ENCODE measurements around the gene ANKRD23.

The ANKRD23 gene

DNA sequence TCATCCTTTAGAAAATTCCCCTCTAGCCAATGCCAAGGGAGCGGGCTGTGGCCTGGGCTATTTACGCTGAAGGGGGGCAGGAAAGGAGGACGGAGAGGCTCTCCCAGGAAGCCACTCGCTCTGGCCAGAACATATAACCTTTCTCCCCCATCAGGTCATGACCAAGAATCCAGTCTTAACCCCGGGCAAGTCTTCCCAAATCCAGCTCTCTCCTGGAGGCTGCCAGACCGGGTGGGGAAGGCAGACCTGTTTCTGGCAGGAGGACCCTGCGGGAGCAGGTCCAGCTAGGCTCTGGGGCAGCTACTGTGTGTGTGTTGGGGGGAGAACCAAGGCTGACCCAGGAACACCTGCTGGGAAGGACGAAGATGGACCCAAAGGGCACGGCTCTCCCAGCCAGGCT, 39.5 kb upstream of the ANKRD23 start:
- TF ChIP-seq POLR2AphosphoS5 (IDR thresholded peaks at IDR 0.05; ENCODE audit: low read depth, low read length) (no peak), SIN3A (IDR thresholded peaks at IDR 0.05; ENCODE audit: borderline replicate concordance, insufficient read depth, low read length) (no peak), TAF1 (IDR thresholded peaks at IDR 0.05; ENCODE audit: borderline replicate concordance, insufficient read depth, low read length) (no peak), FOXP2 (optimal IDR thresholded peaks at IDR 0.05; ENCODE audit: borderline replicate concordance, extremely low read depth, extremely low read length, insufficient read depth) (no peak)
- TF ChIP-seq, protein P1, sequence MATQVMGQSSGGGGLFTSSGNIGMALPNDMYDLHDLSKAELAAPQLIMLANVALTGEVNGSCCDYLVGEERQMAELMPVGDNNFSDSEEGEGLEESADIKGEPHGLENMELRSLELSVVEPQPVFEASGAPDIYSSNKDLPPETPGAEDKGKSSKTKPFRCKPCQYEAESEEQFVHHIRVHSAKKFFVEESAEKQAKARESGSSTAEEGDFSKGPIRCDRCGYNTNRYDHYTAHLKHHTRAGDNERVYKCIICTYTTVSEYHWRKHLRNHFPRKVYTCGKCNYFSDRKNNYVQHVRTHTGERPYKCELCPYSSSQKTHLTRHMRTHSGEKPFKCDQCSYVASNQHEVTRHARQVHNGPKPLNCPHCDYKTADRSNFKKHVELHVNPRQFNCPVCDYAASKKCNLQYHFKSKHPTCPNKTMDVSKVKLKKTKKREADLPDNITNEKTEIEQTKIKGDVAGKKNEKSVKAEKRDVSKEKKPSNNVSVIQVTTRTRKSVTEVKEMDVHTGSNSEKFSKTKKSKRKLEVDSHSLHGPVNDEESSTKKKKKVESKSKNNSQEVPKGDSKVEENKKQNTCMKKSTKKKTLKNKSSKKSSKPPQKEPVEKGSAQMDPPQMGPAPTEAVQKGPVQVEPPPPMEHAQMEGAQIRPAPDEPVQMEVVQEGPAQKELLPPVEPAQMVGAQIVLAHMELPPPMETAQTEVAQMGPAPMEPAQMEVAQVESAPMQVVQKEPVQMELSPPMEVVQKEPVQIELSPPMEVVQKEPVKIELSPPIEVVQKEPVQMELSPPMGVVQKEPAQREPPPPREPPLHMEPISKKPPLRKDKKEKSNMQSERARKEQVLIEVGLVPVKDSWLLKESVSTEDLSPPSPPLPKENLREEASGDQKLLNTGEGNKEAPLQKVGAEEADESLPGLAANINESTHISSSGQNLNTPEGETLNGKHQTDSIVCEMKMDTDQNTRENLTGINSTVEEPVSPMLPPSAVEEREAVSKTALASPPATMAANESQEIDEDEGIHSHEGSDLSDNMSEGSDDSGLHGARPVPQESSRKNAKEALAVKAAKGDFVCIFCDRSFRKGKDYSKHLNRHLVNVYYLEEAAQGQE (IDR thresholded peaks at IDR 0.05; ENCODE audit: insufficient read depth in 1 of 2, low read depth in 2 of 2, low read length in 2 of 2) = no peak

DNA sequence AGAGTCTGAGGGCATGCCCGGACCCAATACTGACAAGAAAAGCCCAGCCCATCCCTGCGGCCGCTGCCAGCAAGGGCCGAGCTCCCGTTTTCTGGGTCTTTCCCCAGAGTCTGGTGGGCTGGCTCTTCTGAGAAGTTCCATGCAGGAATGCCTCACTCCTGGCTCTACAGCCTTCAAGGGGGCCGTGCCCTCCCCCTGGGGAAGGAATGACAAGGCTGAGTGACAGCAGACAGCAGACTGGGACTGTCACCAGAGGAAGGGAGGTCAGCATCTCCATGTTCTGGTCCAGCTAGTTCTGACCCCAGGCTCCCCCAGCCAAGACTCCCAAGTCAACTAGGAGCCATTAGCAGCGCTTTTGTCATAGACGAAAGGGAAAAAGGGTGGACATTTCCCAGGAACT, 39.1 kb upstream of the ANKRD23 start:
- TF ChIP-seq POLR2AphosphoS5 (IDR thresholded peaks at IDR 0.05; ENCODE audit: low read depth, low read length) = no peak
- TF ChIP-seq, protein P1 (IDR thresholded peaks at IDR 0.05; ENCODE audit: insufficient read depth in 1 of 2, low read depth in 2 of 2, low read length in 2 of 2) = no peak
- no peak for TF ChIP-seq FOXP2 (optimal IDR thresholded peaks at IDR 0.05; ENCODE audit: borderline replicate concordance, extremely low read depth, extremely low read length, insufficient read depth)
- TF ChIP-seq TAF1 (IDR thresholded peaks at IDR 0.05; ENCODE audit: borderline replicate concordance, insufficient read depth, low read length) = no peak
- no peak for TF ChIP-seq SIN3A (IDR thresholded peaks at IDR 0.05; ENCODE audit: borderline replicate concordance, insufficient read depth, low read length)

DNA sequence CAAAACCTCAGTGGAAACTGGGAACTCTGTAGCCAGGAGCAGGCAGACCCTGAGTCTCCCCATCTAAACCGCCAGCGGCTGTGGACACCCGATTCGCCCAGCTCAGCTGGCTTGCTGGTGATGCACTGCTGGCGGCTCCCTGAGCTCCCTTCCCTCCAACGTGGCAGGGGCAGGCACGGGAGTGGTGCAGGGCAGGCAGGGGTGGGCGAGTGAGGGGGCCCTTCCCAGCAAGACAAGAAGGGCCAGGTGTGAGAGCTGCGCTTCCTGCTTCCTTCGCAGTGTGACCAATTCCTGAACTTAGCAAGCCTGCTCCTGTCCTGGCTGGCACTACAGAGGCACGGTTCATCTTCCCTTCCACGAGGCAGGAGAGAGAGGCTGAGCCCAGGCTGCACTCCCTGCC, 38.4 kb upstream of the ANKRD23 start:
- no peak for TF ChIP-seq SIN3A (IDR thresholded peaks at IDR 0.05; ENCODE audit: borderline replicate concordance, insufficient read depth, low read length)
- TF ChIP-seq, protein P1 (IDR thresholded peaks at IDR 0.05; ENCODE audit: insufficient read depth in 1 of 2, low read depth in 2 of 2, low read length in 2 of 2) = no peak
- no peak for TF ChIP-seq POLR2AphosphoS5 (IDR thresholded peaks at IDR 0.05; ENCODE audit: low read depth, low read length)
- no peak for TF ChIP-seq FOXP2 (optimal IDR thresholded peaks at IDR 0.05; ENCODE audit: borderline replicate concordance, extremely low read depth, extremely low read length, insufficient read depth)
- no peak for TF ChIP-seq TAF1 (IDR thresholded peaks at IDR 0.05; ENCODE audit: borderline replicate concordance, insufficient read depth, low read length)

DNA sequence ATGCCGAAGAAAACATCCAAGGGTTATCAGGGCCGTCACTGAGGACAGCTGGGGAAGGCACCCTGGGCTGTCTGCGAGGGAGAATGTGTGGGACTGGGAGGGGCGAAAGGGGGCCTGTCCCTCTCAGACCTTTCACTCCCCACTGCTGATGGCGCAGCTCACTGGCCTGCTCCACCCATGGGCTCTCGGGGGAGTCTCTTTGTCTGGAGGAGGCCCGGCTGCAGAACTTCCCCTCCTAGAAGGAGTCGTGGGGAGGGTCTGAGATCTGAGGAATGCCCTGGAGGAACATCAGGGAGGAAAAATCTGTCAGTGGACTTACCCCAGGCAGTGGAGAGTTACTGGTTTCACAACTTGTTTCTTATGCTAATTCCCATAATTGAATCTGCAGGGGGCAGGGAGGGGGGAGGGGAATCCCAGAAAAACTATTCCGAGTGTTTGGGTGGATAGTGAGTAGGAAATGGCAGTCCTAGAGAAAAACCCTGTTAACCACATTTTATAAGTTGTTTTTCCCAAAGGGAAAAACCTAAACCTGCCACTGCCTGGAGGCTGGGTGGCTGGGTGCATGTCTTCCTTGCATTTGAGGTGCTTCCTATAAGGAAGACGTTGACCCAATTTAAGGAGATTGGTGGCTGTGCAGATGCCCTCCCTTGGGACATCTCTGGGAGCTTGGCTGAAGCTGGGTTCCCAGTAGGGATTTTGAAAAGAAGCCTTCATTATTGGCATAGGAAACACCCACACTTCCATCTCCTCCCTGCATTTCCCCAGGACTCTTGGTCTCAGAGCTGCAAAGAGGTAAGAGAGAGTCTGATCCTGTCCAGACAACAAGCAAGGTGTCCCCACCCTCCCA, 37.8 kb upstream of the ANKRD23 start:
- TF ChIP-seq POLR2AphosphoS5 (IDR thresholded peaks at IDR 0.05; ENCODE audit: low read depth, low read length) (no peak), SIN3A (IDR thresholded peaks at IDR 0.05; ENCODE audit: borderline replicate concordance, insufficient read depth, low read length) (no peak), TAF1 (IDR thresholded peaks at IDR 0.05; ENCODE audit: borderline replicate concordance, insufficient read depth, low read length) (no peak), FOXP2 (optimal IDR thresholded peaks at IDR 0.05; ENCODE audit: borderline replicate concordance, extremely low read depth, extremely low read length, insufficient read depth) (no peak)
- TF ChIP-seq, protein P1 (IDR thresholded peaks at IDR 0.05; ENCODE audit: insufficient read depth in 1 of 2, low read depth in 2 of 2, low read length in 2 of 2) = no peak

Measured in PFSK-1 (cell line).